Prostate gland (tissue), 2 donors: ENCODE measurements around the gene BAG3. TPM values are rescaled to one million over a fixed set of nuclear protein-coding genes. Genes with fewer than 3 reads are reported as not detected.

Experiments used
- DNase-seq: peaks from one replicate; pipeline ENCODE4 v3.0.0-alpha.2; 2019; ENCODE audit warnings: low spot score
- H3K27ac ChIP-seq, 2 donors: fragments of 200-600 bp; sonication (generic); 2 replicates each; pipeline ENCODE4 v1.5.1; 2017 to 2019
- H3K27me3 ChIP-seq: fragments of 200-600 bp; sonication (generic); replicated peaks from 2 replicates; pipeline ENCODE4 v1.5.1; 2019; ENCODE audit not compliant: insufficient read depth
- H3K36me3 ChIP-seq, 2 donors: fragments of 200-600 bp; sonication (generic); 1 replicate in 1 of 2; 2 replicates in 1 of 2; pipeline versions ENCODE4 v1.5.1 to v1.8.1; 2017 to 2019
- H3K4me1 ChIP-seq: fragments of 200-600 bp; sonication (generic); replicated peaks from 2 replicates; pipeline ENCODE4 v1.5.1; 2019
- H3K4me3 ChIP-seq, 2 donors: fragments of 200-600 bp; sonication (generic); 2 replicates each; pipeline ENCODE4 v1.5.1; 2017 to 2019
- H3K9me3 ChIP-seq: fragments of 200-600 bp; sonication (generic); 2 replicates; pipeline ENCODE4 v1.5.1; 2017
- CTCF ChIP-seq, 4 experiments: fragments of 200-600 bp in 2 of 4; fragments of 450-650 bp in 2 of 4; sonication (generic) in 2 of 4; IDR thresholded peaks; 1 replicate in 3 of 4; 2 replicates in 1 of 4; pipeline ENCODE4 v1.5.1; 2016 to 2019; ENCODE audit warnings: antibody characterized with exemption in 4 of 4, mild to moderate bottlenecking in 2 of 4, moderate library complexity in 2 of 4
- POLR2A ChIP-seq: fragments of 450-650 bp; IDR thresholded peaks from one replicate; pipeline ENCODE4 v1.6.1; 2016; ENCODE audit warnings: antibody characterized with exemption, mild to moderate bottlenecking
- POLR2AphosphoS5 ChIP-seq: sonication (generic); formaldehyde crosslinking; IDR thresholded peaks from one replicate; pipeline ENCODE4 v1.6.1; 2017; ENCODE audit warnings: antibody characterized with exemption
- WGBS: methylation state at CpG from one replicate; pipeline ENCODE4 v1.1.5; 2018; 5-methylcytosine and 5-hydroxymethylcytosine counted together
- intact Hi-C: fragments of 100-400 bp; cut with DNase I; formaldehyde crosslinking; loops from one replicate; pipeline ENCODE4 v1.14.2; 2022
- total RNA-seq, 2 donors: library from RNA; depleted of rRNA; stranded (reverse); fragments of >200 nt; gene quantifications; one replicate each; pipeline ENCODE4 v1.1.0, GENCODE V29; 2016

BAG3 gene
- total RNA-seq, 2 donors from 2014 or later, result 45.4 to 56.4 TPM

DNA sequence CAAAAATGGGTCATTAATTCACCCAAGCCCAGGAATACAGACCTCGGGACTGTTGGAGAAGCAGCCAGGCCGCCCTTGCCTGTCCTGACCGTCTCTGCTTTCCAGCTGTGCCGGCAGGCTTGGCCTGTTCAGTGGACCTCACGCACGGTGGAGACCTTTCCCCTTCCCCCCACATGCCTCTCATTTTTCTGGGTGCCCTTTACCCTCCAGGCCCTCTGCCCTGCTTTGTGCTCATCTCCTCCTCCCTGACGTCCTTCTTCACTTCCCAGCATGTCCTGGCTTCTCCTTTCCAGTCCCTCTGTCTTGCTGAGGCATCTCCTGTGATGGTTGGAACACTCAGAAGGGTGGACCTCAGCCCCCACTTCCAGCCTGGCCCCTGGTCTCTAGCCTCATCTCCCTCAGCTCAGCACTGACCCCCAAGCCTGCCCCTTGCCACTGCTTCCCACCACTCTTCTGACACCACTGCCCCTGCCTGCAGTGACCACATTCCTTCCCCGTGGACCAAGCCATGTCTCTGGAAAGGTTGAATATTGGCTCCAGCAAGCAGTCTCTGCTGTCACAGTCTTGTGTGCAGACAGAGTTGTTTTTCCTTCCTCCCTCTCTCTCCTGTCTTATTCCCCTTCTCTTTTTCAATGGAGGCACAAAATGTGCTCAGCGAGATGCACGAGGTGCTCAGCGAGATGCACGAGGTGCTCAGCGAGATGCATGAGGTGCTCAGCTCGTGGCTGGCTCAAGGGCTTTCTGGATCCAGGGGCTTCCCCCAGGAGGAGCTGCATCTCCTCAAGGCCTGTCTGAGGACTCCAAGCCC is 14.9 kb downstream of the BAG3 start:
- TF ChIP-seq POLR2A (no peak), CTCF (IDR thresholded peaks at IDR 0.05) (no peak), POLR2AphosphoS5 (no peak)
- H3K27ac ChIP-seq, result no peak overlapping the region
- H3K36me3 ChIP-seq, result peaks cover 0 to 8% of the 10 kb centered on the region in 2 donors
- intact Hi-C loops, result loop anchor here (5.0 kb wide), 1 partner anchor 59 kb away; no protein-coding TSS in a partner anchor
- DNase-seq, result no peak
- WGBS, result 84% methylated on average over 14 of the region's 14 CpGs
- H3K4me3 ChIP-seq, result no peak overlapping the region
- no peaks in the 10 kb centered on the region for H3K9me3 ChIP-seq
- H3K4me1 ChIP-seq, result peaks cover 15% of the 10 kb centered on the region
- H3K27me3 ChIP-seq, result no peaks in the 10 kb centered on the region

- Histone ChIP-seq H3K27me3 (no peaks in the 10 kb centered on the region), H3K4me1 (peaks cover 15% of the 10 kb centered on the region), H3K4me3 (no peak overlapping the region), H3K9me3 (no peaks in the 10 kb centered on the region), H3K27ac (no peak overlapping the region), H3K36me3 (peaks cover 0 to 8% of the 10 kb centered on the region in 2 donors)
- intact Hi-C loops, result loop anchor here (5.0 kb wide), 1 partner anchor 59 kb away; no protein-coding TSS in a partner anchor
- 94% methylated on average over 2 of the region's 2 CpGs for WGBS
- TF ChIP-seq CTCF (IDR thresholded peaks at IDR 0.05), result no peak
- no peak for TF ChIP-seq POLR2A
- no peak for TF ChIP-seq POLR2AphosphoS5
- DNase-seq, result no peak
Observed at GRCh38 chr10:119666709-119667004, 15.5 kb downstream of the BAG3 start.

GRCh38 chr10:119667562-119668328 is 16.6 kb downstream of the BAG3 start:
- no peak for TF ChIP-seq CTCF (IDR thresholded peaks at IDR 0.05)
- no peak for TF ChIP-seq POLR2A
- TF ChIP-seq POLR2AphosphoS5, result peak; percentile 30
- DNase-seq, result peak; percentile 50
- Histone ChIP-seq H3K27me3 (no peaks in the 10 kb centered on the region), H3K4me3 (no peak overlapping the region), H3K27ac (peak overlapping the region; percentile 18 to 58), H3K4me1 (peaks cover 15% of the 10 kb centered on the region), H3K9me3 (no peaks in the 10 kb centered on the region), H3K36me3 (peaks cover 7 to 15% of the 10 kb centered on the region in 2 donors)
- intact Hi-C loops, result loop anchor here (5.0 kb wide), 1 partner anchor 60 kb away; no protein-coding TSS in a partner anchor
- 17% methylated on average over 12 of the region's 12 CpGs for WGBS

GRCh38 chr10:119668461-119668860 is 17.3 kb downstream of the BAG3 start:
- peaks cover 11 to 16% of the 10 kb centered on the region in 2 donors for H3K36me3 ChIP-seq
- no peaks in the 10 kb centered on the region for H3K9me3 ChIP-seq
- H3K27ac ChIP-seq, result peak overlapping the region; percentile 18 to 58
- peaks cover 15% of the 10 kb centered on the region for H3K4me1 ChIP-seq
- DNase-seq, result no peak
- TF ChIP-seq POLR2A (no peak), CTCF (IDR thresholded peaks at IDR 0.05) (no peak), POLR2AphosphoS5 (no peak)
- H3K27me3 ChIP-seq, result no peaks in the 10 kb centered on the region
- 67% methylated on average over 6 of the region's 6 CpGs for WGBS
- intact Hi-C loops, result loop anchor here (5.0 kb wide), 1 partner anchor 61 kb away; no protein-coding TSS in a partner anchor
- H3K4me3 ChIP-seq, result no peak overlapping the region
